Endothelial cell of umbilical vein (primary cell): ENCODE measurements around the gene GOLGA1. TPM values are rescaled to one million over a fixed set of nuclear protein-coding genes. Genes with fewer than 3 reads are reported as not detected.

Source experiments
- BruUV-seq: library from RNA; stranded (reverse); fragments of 400-500 nt; replicated peaks from 2 replicates; lab custom pipeline; 2021; lab: Mats Ljungman, UMichigan
- CTCF ChIA-PET: fragments of 300-600, 350-600 bp; sonication (Branson Sonifier 250); formaldehyde crosslinking; loops from one replicate; lab custom pipeline; 2021; ENCODE audit warnings: antibody characterized with exemption, inconsistent platforms; lab: Charles Lee
- POLR2A ChIA-PET: fragments of 300-600, 350-600 bp; sonication (Branson Sonifier 250); formaldehyde crosslinking; loops from one replicate; lab custom pipeline; 2021; ENCODE audit warnings: antibody characterized with exemption, inconsistent platforms; lab: Charles Lee
- DNase-seq: peaks from one replicate; pipeline ENCODE4 v3.0.0-alpha.2; 2011; ENCODE audit warnings: low read depth, low spot score
- FAIRE-seq: peaks from 2 replicates; lab custom pipeline; 2011; peaks lifted over from hg19 to GRCh38; lab: Jason Lieb, UNC
- H2AFZ ChIP-seq: 2 replicates; pipeline ENCODE4 v1.6.0; 2012; ENCODE audit warnings: low read depth, low read length, control low read depth, inconsistent platforms
- H3K27ac ChIP-seq: 2 replicates; pipeline ENCODE4 v1.5.1; 2011; ENCODE audit warnings: low read depth, mild to moderate bottlenecking, control low read depth, low read length, moderate library complexity; ENCODE audit not compliant: insufficient read depth
- H3K27me3 ChIP-seq, 2 experiments: 2 replicates each; pipeline versions ENCODE4 v1.6.0 to v1.6.1; 2011; ENCODE audit warnings: low read length in 2 of 2, mixed read lengths in 1 of 2; ENCODE audit not compliant: control insufficient read depth in 2 of 2, insufficient read depth in 2 of 2
- H3K36me3 ChIP-seq, 2 experiments: 2 replicates in 1 of 2; 3 replicates in 1 of 2; pipeline ENCODE4 v1.5.1; 2011; ENCODE audit warnings: low read length in 2 of 2, mild to moderate bottlenecking in 1 of 2, moderate library complexity in 1 of 2; ENCODE audit not compliant: control insufficient read depth in 2 of 2, insufficient read depth in 2 of 2; ENCODE audit errors: extremely low read depth in 1 of 2
- H3K4me1 ChIP-seq: 3 replicates; pipeline ENCODE4 v1.5.1; 2011; ENCODE audit warnings: mild to moderate bottlenecking, low read length; ENCODE audit not compliant: control insufficient read depth, insufficient read depth; ENCODE audit errors: extremely low read depth
- H3K4me2 ChIP-seq: 2 replicates; pipeline ENCODE4 v1.6.1; 2011; ENCODE audit warnings: low read length, control low read depth, mixed read lengths; ENCODE audit not compliant: insufficient read depth
- H3K4me3 ChIP-seq, 3 experiments: fragments of 200-600 bp in 1 of 3; sonication (generic), shearing (Covaris generic) in 1 of 3; replicated peaks in 1 of 3; 2 replicates each; pipeline ENCODE4 v1.5.1; 2011 to 2016; ENCODE audit warnings: control low read depth in 3 of 3, low read length in 3 of 3, mild to moderate bottlenecking in 2 of 3, inconsistent platforms in 1 of 3, low read depth in 1 of 3, moderate library complexity in 1 of 3; ENCODE audit not compliant: insufficient read depth in 1 of 3
- H3K79me2 ChIP-seq: 2 replicates; pipeline ENCODE4 v1.6.0; 2012; ENCODE audit warnings: low read length, inconsistent platforms; ENCODE audit not compliant: control insufficient read depth, insufficient read depth
- H3K9ac ChIP-seq: replicated peaks from 2 replicates; pipeline ENCODE3; 2011; ENCODE audit warnings: low read length, control low read depth; ENCODE audit not compliant: insufficient read depth; ENCODE audit errors: extremely low read depth
- H3K9me1 ChIP-seq: replicated peaks from 3 replicates; pipeline ENCODE4 v1.6.0; 2011; ENCODE audit warnings: mild to moderate bottlenecking, low read length; ENCODE audit not compliant: control insufficient read depth, insufficient read depth; ENCODE audit errors: extremely low read depth
- H3K9me3 ChIP-seq: replicated peaks from 2 replicates; pipeline ENCODE4 v1.5.1; 2012; ENCODE audit warnings: low read length, inconsistent platforms; ENCODE audit not compliant: control insufficient read depth, insufficient read depth
- H4K20me1 ChIP-seq: replicated peaks from 2 replicates; pipeline ENCODE3; 2011; ENCODE audit warnings: mild to moderate bottlenecking, low read length; ENCODE audit not compliant: control insufficient read depth, insufficient read depth; ENCODE audit errors: extremely low read depth
- EZH2 ChIP-seq: IDR thresholded peaks from 2 replicates; pipeline ENCODE4 v1.6.1; 2012; ENCODE audit warnings: borderline replicate concordance, low read depth, mild to moderate bottlenecking, moderate library complexity, low read length, inconsistent platforms; ENCODE audit not compliant: severe bottlenecking
- FOS ChIP-seq: IDR thresholded peaks from 2 replicates; pipeline ENCODE4 v1.6.1; 2011; ENCODE audit warnings: mild to moderate bottlenecking, low read length, moderate library complexity, borderline replicate concordance; ENCODE audit not compliant: insufficient read depth
- GATA2 ChIP-seq: IDR thresholded peaks from 2 replicates; pipeline ENCODE4 v1.7.0; 2011; ENCODE audit warnings: low read depth, mild to moderate bottlenecking, moderate library complexity, mixed read lengths, low read length; ENCODE audit not compliant: insufficient read length, insufficient read depth
- JUN ChIP-seq: IDR thresholded peaks from 2 replicates; pipeline ENCODE4 v1.6.1; 2011; ENCODE audit warnings: borderline replicate concordance, low read depth; ENCODE audit not compliant: insufficient read length, insufficient read depth
- MAX ChIP-seq: IDR thresholded peaks from 2 replicates; pipeline ENCODE4 v1.6.1; 2011; ENCODE audit not compliant: insufficient read depth, insufficient read length
- MYC ChIP-seq: IDR thresholded peaks from one replicate; pipeline ENCODE4 v1.6.1; 2011; ENCODE audit warnings: mild to moderate bottlenecking, low read depth, low read length
- POLR2AphosphoS5 ChIP-seq: IDR thresholded peaks from 2 replicates; pipeline ENCODE4 v1.6.1; 2012; ENCODE audit warnings: low read depth, mild to moderate bottlenecking, control low read depth, low read length, moderate library complexity; ENCODE audit not compliant: insufficient read depth
- dilution Hi-C: fragments of 300-500 bp; cut with MboI; formaldehyde crosslinking; loops from one replicate; pipeline ENCODE4 v1.15.0; 2019; ENCODE audit warnings: low sequenced_read_pairs; ENCODE audit not compliant: extremely low pct_ligation_motif_present
- intact Hi-C: fragments of 100-400 bp; cut with micrococcal nuclease; formaldehyde crosslinking; loops from one replicate; pipeline ENCODE4 v1.10.0; 2022
- polyA plus RNA-seq, 4 experiments: library from polyadenylated mRNA; depleted of rRNA in 3 of 4; stranded (reverse) in 3 of 4; unstranded in 1 of 4; fragments of >200 nt; gene quantifications; 2 replicates each; pipeline versions ENCODE4 v1.2.1 to v1.2.3, GENCODE V29; 2011 to 2012; ENCODE audit warnings: missing spikeins in 1 of 4
- total RNA-seq: library from RNA; stranded (reverse); gene quantifications from 2 replicates; pipeline ENCODE4 v1.2.3, GENCODE V29; 2021
- TF ChIP-seq, protein P1 (sequence below), 2 donors: IDR thresholded peaks; 1 replicate in 1 of 2; 2 replicates in 1 of 2; pipeline ENCODE4 v1.5.1; 2011; ENCODE audit warnings: low read length in 2 of 2, mild to moderate bottlenecking in 2 of 2, moderate library complexity in 2 of 2, control low read depth in 1 of 2, inconsistent platforms in 1 of 2, low read depth in 1 of 2; ENCODE audit not compliant: insufficient read depth in 1 of 2; ENCODE audit errors: extremely low read depth in 1 of 2

The GOLGA1 gene
- total and polyA plus RNA-seq, 2 donors (not counting 3 experiments of a cell fraction or from before 2014, with no cell fraction given), result 13.1 to 19.9 TPM

- TF ChIP-seq, protein P1, sequence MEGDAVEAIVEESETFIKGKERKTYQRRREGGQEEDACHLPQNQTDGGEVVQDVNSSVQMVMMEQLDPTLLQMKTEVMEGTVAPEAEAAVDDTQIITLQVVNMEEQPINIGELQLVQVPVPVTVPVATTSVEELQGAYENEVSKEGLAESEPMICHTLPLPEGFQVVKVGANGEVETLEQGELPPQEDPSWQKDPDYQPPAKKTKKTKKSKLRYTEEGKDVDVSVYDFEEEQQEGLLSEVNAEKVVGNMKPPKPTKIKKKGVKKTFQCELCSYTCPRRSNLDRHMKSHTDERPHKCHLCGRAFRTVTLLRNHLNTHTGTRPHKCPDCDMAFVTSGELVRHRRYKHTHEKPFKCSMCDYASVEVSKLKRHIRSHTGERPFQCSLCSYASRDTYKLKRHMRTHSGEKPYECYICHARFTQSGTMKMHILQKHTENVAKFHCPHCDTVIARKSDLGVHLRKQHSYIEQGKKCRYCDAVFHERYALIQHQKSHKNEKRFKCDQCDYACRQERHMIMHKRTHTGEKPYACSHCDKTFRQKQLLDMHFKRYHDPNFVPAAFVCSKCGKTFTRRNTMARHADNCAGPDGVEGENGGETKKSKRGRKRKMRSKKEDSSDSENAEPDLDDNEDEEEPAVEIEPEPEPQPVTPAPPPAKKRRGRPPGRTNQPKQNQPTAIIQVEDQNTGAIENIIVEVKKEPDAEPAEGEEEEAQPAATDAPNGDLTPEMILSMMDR (IDR thresholded peaks at IDR 0.05; ENCODE audit: extremely low read depth in 1 of 2, insufficient read depth in 1 of 2, low read depth in 1 of 2, low read length in 2 of 2), result no peak
- no peak for TF ChIP-seq MAX
- no peak for TF ChIP-seq MYC
- TF ChIP-seq FOS, result no peak
- no peak for TF ChIP-seq GATA2
- no peak for TF ChIP-seq POLR2AphosphoS5
- TF ChIP-seq EZH2, result no peak
- no peak for TF ChIP-seq JUN
- H3K4me1 ChIP-seq, result peaks cover 8% of the 10 kb centered on the region
- no peaks in the 10 kb centered on the region for H3K27me3 ChIP-seq
- H2AFZ ChIP-seq, result no peak overlapping the region
- no peak for DNase-seq
- H3K9ac ChIP-seq, result no peak overlapping the region
- BruUV-seq, result no TSS peak
- FAIRE-seq, result no peak
- H3K9me1 ChIP-seq, result no peaks in the 10 kb centered on the region
- H3K4me3 ChIP-seq, result no peak overlapping the region
- CTCF ChIA-PET, result interaction anchor here (0.9 to 1.7 kb wide), 2 partner anchors 10 to 18 kb away, joined by 3 to 4 read pairs; no protein-coding TSS in a partner anchor
- dilution Hi-C loops, result no loop called here
- H3K4me2 ChIP-seq, result no peak overlapping the region
- peaks cover 0 to 4% of the 10 kb centered on the region in 2 experiments for H3K36me3 ChIP-seq
- POLR2A ChIA-PET, result no interaction called here
- no peak overlapping the region for H3K27ac ChIP-seq
- H3K79me2 ChIP-seq, result no peaks in the 10 kb centered on the region
- intact Hi-C loops, result no loop called here
- H4K20me1 ChIP-seq, result no peaks in the 10 kb centered on the region
- no peaks in the 10 kb centered on the region for H3K9me3 ChIP-seq
These were observed 29.1 kb downstream of the GOLGA1 start for GRCh38 chr9:124911766-124912165.
